H1 (cell line): ENCODE measurements around the gene SRCIN1.

Source experiments
- ATF3 ChIP-seq: IDR thresholded peaks from 2 replicates; pipeline ENCODE4 v1.6.1; 2011; ENCODE audit warnings: low read depth, mild to moderate bottlenecking, low read length; ENCODE audit not compliant: insufficient read depth
- BRCA1 ChIP-seq: IDR thresholded peaks from 2 replicates; pipeline ENCODE4 v1.6.1; 2012; ENCODE audit warnings: low read depth, low read length, improper control_type of control experiment
- CTCF ChIP-seq, 3 experiments: IDR thresholded peaks; 1 replicate in 2 of 3; 2 replicates in 1 of 3; pipeline versions ENCODE4 v1.5.1 to v1.6.1; 2011; ENCODE audit warnings: low read length in 3 of 3, mild to moderate bottlenecking in 3 of 3, inconsistent platforms in 2 of 3, low read depth in 1 of 3, moderate library complexity in 1 of 3; ENCODE audit not compliant: insufficient read depth in 1 of 3; ENCODE audit errors: control extremely low read depth in 1 of 3
- GTF2F1 ChIP-seq: IDR thresholded peaks from 2 replicates; pipeline ENCODE4 v1.6.1; 2012; ENCODE audit warnings: low read depth, low read length, improper control_type of control experiment, borderline replicate concordance
- HDAC2 ChIP-seq, 2 experiments: fragments of 300-600 bp in 1 of 2; sonication (generic) in 1 of 2; IDR thresholded peaks; 2 replicates each; pipeline ENCODE4 v1.6.1; 2011 to 2012; ENCODE audit warnings: low read depth in 2 of 2, low read length in 2 of 2, mild to moderate bottlenecking in 2 of 2, moderate library complexity in 2 of 2, borderline replicate concordance in 1 of 2, inconsistent platforms in 1 of 2
- HDAC6 ChIP-seq: IDR thresholded peaks from one replicate; pipeline ENCODE4 v1.7.1; 2012; ENCODE audit warnings: low read depth, mild to moderate bottlenecking, inconsistent platforms, low read length, moderate library complexity
- MAX ChIP-seq: IDR thresholded peaks from 2 replicates; pipeline ENCODE4 v1.6.1; 2012; ENCODE audit warnings: inconsistent platforms
- POLR2A ChIP-seq, 2 experiments: IDR thresholded peaks; 1 replicate in 1 of 2; 2 replicates in 1 of 2; pipeline ENCODE4 v1.6.1; 2011; ENCODE audit warnings: low read depth in 2 of 2, low read length in 2 of 2, mild to moderate bottlenecking in 2 of 2; ENCODE audit errors: control extremely low read depth in 1 of 2
- POLR2AphosphoS5 ChIP-seq: IDR thresholded peaks from 2 replicates; pipeline ENCODE4 v1.6.1; 2011; ENCODE audit warnings: low read depth, low read length
- RFX5 ChIP-seq: IDR thresholded peaks from 2 replicates; pipeline ENCODE4 v1.6.1; 2011; ENCODE audit warnings: low read depth, low read length, improper control_type of control experiment, borderline replicate concordance
- TAF1 ChIP-seq: IDR thresholded peaks from 2 replicates; pipeline ENCODE4 v1.6.1; 2011; ENCODE audit warnings: mild to moderate bottlenecking, low read depth, low read length
- TAF7 ChIP-seq: optimal IDR thresholded peaks from 2 replicates; pipeline ENCODE3; 2011; ENCODE audit warnings: low read depth, mild to moderate bottlenecking, inconsistent platforms, low read length, moderate library complexity, borderline replicate concordance
- TEAD4 ChIP-seq: IDR thresholded peaks from 2 replicates; pipeline ENCODE4 v1.6.1; 2012; ENCODE audit warnings: low read depth, low read length, inconsistent platforms, mixed read lengths
- ZNF274 ChIP-seq: IDR thresholded peaks from 2 replicates; pipeline ENCODE4 v1.7.0; 2012; ENCODE audit warnings: low read length, borderline replicate concordance; ENCODE audit errors: extremely low read depth

DNA sequence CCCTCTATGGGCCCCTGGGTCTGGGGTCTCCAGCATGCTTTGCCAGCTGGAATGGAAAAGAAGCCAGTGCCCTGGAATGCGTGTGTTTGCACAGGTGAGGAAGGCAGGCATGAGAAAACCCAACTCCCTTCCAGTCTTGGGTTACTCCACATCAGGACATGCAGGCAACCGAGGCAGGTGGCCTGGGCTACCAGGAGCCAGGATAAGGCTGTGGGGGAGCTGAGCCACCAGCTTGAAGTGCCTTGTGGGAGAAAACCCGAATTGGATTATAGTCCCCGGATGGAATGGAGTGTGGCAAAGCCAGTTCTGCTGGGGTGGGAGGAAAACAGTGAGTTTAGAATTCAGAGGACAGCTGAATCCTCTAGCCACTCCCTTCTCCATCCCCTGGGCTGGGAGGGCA, 7.2 kb downstream of the SRCIN1 start:
- TF ChIP-seq CTCF (IDR thresholded peaks at IDR 0.05; ENCODE audit: control extremely low read depth in 1 of 3, insufficient read depth in 1 of 3, low read depth in 1 of 3, low read length in 3 of 3) (no peak), POLR2AphosphoS5 (no peak), ATF3 (no peak), TAF7 (no peak), HDAC2 (IDR thresholded peaks at IDR 0.05; ENCODE audit: borderline replicate concordance in 1 of 2, low read depth in 2 of 2, low read length in 2 of 2) (no peak), TAF1 (no peak), ZNF274 (no peak), BRCA1 (no peak), POLR2A (IDR thresholded peaks at IDR 0.05; ENCODE audit: control extremely low read depth in 1 of 2, low read depth in 2 of 2, low read length in 2 of 2) (no peak), HDAC6 (no peak), MAX (peak; percentile 85), TEAD4 (peak; percentile 93), RFX5 (peak; percentile 75), GTF2F1 (no peak)
